Activated CD4-positive, CD25-positive, alpha-beta regulatory T cell (primary cell): Measurements from ENCODE around the gene NSDHL.

Source experiments
- DNase-seq, 4 experiments: peaks; one replicate each; lab custom pipeline; 2025; lab: John Stamatoyannopoulos, UW

NSDHL gene

GRCh38 chrX:152844256-152844655, 13.4 kb downstream of the NSDHL start:
- no peak for DNase-seq

DNA sequence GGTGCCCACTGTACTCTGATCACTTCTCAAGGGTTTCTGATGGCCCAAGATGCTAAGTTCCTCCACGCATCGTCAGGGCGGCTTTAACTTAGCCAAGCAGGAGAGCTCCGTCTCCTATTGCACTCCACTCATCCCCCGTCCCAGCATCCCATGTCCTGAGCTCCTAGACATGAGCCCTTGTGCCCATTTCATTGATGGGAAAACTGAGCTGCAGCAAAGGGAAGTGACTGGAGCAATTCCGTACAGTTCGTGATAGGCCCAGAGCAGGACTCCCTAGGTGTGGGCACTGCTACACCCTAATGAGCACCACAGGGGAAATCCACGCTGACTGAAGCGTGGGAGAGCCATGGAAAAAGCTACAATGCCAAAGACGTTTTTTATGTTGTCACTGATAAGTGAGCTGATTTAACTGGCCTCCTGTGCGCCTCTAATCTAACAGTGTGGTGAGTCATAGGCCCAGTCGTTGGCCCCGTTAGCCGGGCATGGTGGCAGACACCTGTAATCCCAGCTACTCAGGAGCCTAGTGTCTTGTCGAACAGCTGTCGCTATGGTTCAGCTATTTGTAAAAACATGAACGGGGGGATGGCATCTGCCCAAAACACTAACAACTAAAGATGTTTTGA, 14.9 kb downstream of the NSDHL start:
- DNase-seq, result no peak

DNA sequence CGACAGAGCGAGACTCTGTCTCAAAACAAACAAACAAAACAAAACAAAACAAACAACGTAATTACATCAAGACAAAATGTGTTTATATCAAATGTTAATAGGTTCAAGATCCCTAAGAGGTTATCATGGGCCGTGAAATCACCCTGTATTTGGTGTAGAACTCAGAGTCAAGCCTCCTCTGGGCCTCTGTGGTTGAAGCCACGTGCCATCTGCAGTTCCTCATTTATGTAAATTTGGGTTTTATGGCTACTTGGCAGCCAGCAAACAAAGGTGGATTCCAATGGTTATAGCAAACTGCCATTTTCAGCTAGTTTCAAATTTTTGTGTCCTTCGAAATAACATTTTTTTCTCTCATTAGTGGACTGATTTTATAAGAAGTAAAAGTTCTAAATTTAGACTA, 16.4 kb downstream of the NSDHL start:
- no peak for DNase-seq

GRCh38 chrX:152850465-152850864, 19.6 kb downstream of the NSDHL start:
- DNase-seq, result no peak

DNA sequence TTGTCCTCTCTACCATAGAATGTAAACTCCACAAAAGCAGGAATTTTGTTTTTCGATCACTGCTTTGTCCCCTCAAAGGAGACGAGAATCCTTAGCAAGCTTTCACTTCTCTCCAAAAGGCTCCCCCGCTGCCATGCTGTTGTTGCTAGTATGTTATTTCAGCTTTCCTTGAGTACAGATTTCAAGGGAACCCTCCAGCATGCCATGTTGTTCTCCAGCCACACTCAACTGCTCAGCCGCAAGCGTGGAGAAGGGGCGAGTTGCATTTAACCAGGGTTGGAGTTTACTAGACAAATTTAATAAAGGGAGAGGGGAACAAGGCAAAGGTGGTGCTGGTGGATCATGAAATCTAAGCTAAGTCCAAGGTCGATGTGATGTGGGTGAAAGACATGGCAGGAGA, 23.1 kb downstream of the NSDHL start:
- DNase-seq, result no peak

DNA sequence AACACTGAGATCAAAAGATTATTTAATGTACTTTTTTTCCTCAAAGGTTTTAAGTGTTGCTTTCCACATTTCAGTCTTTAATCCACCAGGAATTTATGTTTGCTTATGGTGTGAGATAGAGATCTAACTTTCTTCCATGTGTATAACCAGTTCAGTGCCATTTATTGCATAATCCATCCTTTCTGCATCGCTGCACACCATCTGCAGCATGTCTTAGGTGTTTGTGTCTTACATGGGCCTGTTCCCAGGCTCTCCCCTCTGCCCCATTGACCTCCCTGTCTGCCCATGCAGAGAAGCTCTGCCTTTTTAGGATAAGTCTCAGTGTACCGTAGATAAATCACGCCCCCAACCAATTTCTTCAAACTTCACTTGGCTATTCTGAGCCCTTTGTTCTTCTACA, 30.3 kb downstream of the NSDHL start:
- no peak for DNase-seq

GRCh38 chrX:152861826-152862225, 31.0 kb downstream of the NSDHL start:
- no peak for DNase-seq

GRCh38 chrX:152865232-152865920, 34.5 kb downstream of the NSDHL start:
- no peak for DNase-seq

- no peak for DNase-seq
These were observed 35.5 kb downstream of the NSDHL start for GRCh38 chrX:152866386-152866785.

DNA sequence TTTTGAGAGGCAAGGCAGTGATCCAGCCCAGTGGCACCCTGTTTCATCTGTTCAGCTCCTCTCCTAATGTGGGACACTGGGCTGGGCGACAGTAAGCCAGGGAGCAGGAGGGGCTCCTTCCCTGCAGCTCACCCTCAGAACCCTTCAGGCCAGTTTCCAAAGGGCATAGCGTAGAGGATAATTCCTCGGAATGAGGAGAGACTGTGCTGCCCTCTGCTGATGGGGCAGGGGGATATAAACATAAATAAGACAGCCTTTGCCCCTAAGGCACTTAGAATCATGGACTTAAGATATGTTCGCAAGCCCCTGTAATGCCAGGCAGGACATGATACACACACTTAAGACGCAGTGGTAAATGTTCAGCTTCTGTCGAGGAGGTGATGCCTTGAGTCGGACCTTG, 39.1 kb downstream of the NSDHL start:
- DNase-seq, result no peak

GRCh38 chrX:152871260-152871659, 40.4 kb downstream of the NSDHL start:
- DNase-seq, result no peak

GRCh38 chrX:152872522-152872921, 41.7 kb downstream of the NSDHL start:
- no peak for DNase-seq

- no peak for DNase-seq
These were observed 42.5 kb downstream of the NSDHL start for GRCh38 chrX:152873361-152873760.

DNA sequence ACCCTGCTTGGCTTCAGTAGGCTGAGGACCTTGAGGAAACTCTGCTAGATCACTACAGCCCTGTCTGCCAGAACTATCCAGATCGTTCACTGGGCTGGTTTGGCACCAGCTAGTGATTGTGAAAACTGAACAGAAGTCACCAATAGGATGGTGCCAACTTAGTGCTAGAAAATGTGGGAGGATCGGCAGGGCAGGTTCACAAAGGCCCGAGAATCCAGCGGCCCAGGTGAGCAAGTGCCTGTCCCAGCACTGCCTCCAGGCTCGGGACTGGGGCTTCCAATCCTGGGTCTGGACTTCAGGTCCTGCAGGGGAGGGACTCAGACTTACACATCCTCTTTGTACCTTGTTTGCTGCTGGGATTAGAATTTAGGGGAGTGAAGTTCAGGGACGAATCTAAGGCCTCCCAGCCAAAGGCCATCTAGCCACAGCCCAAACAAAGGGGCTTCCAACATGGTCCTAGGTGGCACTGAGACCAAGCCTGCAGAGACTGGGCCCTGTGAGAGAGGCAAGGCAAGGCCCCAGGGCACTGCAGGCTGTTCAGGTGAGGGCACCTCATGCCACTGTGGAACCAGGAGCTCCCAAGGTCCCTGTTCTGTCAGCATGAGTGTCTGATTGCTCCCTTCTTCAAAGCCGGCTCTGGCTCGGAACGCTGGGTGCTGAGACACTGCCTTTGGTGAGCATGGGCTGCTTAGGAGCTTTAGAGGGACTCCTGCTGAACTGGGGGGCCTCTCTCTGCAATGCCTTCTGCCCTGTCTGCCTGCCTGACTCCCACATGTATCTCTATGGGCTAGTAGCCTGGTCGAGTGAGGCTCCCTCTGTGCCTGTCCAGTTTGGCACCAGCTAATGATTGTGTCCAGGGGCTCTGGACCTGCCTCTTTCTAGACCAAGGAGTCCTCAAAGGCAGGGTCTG, 46.3 kb downstream of the NSDHL start:
- no peak for DNase-seq

DNA sequence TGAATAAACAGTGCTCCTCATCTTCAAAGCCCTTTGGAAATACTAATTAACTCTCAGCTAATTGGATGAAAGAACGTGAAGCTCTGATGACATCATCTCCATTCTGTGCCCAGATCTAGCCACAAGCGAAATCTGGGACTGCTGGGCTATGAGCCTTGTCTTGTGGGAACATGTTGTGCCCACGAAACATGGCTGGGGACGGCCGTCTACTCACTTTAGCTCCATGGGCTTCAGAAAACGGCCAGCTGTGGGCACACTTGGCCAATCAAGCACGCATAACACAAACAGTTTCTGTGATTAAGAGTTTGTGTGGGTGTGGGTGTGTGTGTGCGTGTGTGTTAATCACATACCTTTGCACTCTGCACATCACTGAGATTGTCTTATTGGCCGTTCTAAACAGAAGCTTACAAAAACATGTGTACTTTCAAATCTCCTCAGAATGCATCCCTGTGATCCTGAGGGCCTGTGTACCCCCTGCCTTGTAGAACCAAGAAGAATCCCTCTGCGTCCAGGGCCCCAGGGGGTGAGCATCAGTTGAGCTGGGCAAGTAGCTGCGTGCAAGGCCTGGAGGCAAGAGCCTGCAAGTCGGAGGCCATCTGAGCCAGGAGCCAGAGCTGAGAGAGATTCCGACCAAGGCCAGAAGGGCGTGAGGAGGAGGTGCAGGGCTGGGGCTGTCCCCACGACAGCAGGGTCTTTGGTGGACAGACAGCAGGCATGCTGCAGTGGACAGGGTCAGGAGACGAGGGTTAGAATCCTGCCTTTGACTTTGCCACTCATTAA, 48.3 kb downstream of the NSDHL start:
- no peak for DNase-seq

- DNase-seq, result no peak
These were observed 50.4 kb downstream of the NSDHL start for GRCh38 chrX:152881289-152881688.

DNA sequence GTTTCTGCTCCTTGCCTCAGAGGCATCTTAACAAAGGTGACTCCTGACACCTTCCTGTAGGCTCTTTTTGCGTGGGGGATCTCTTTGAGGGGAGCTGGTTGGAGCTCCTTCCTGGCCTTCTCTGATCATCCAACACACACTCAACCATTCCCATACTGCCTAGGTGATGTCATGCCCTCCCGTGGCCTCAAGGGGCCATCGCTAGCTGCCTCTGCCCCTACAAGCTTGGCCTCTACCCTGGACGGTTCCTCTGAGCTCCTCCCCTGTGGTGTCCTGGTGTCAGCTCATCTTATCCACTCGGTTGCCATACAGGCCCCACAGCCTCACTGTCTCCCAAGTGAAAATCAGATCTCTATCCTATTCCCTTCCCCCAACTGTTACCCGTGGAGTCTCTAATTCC, 53.3 kb downstream of the NSDHL start:
- DNase-seq, result no peak

- no peak for DNase-seq
These were observed 55.9 kb downstream of the NSDHL start for GRCh38 chrX:152886716-152887115.

- DNase-seq, result no peak
These were observed 61.6 kb downstream of the NSDHL start for GRCh38 chrX:152892499-152892898.

DNA sequence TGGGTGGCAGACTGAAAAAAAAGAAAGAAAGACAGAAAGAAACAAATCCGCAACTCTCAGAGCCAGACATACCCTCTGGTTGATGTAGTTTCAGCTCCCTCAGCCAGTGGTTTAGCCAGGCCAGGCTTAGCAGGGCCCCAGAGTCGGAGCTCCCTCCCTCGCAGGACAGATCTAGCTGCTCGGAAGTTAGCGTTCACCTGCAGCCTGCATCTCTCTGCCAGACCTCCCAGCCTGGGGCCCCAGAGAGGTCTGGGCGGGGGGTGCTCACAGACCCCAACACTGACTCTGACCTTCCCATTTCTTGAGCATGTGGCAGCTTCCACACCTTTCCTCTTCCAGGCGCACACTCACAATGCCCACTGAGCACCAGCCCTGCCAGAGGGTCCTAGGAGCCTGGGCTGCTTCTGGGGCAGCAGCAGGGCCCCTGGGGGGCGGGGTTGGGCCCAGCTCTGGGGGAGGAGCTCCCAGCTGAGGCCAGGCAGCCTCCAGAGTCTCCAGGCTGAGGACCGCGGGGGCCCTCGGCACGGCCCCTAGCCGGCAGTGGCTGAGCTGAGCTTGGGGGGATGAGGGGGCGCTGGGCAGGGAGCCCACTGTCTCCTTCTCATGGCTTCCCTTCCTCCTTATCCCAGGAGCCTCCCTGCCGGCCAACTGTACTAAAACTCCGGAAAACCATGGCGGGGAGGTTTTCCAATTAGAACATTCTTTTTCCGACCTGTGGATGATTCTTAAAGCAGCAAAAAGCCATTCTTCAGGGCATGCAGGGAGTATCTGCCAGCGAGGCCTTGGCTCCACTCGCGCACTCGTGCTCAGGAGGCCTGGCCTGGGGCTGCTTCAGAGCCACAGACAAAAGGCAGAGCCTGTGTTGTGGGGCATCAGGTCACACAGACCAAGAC, 62.4 kb downstream of the NSDHL start:
- no peak for DNase-seq

GRCh38 chrX:152893980-152894610, 63.2 kb downstream of the NSDHL start:
- DNase-seq, result no peak
